ENCODE results near the gene ISLR. TPM values are rescaled to one million over a fixed set of nuclear protein-coding genes. Genes with fewer than 3 reads are reported as not detected.

ISLR gene
- total RNA-seq, 1 experiment from 2014 or later: not detected

GRCh38 chr15:74136814-74137536 is 36.5 kb upstream of the ISLR start:
- no peaks in the 10 kb centered on the region for H3K9me2 ChIP-seq (replicated peaks; ENCODE audit: low read length)
- H3K79me2 ChIP-seq (ENCODE audit: low read length): no peaks in the 10 kb centered on the region
- H3K4me2 ChIP-seq (ENCODE audit: low read length): peak overlapping the region; percentile 82
- ChIA-PET CTCF (no interaction called here), POLR2A (ENCODE audit: unreplicated experiment) (no interaction called here)
- peak overlapping the region; percentile 58 for H3K4me3 ChIP-seq (ENCODE audit: low read length)
- DNase-seq: no peak
- no TSS peak for BruUV-seq (replicated peaks)
- H3K36me3 ChIP-seq (ENCODE audit: low read depth, low read length): no peaks in the 10 kb centered on the region
- intact Hi-C loops (cut with micrococcal nuclease): no loop called here
- H2AFZ ChIP-seq (ENCODE audit: low read length): peak overlapping the region; percentile 72
- H4K20me1 ChIP-seq (ENCODE audit: low read length): no peaks in the 10 kb centered on the region
- ATAC-seq: no peak; the same call in 1 of the 2 replicates
- peaks cover 2% of the 10 kb centered on the region; the same call in 1 of the 2 replicates for H3K27me3 ChIP-seq (ENCODE audit: low read length)
- H3K9ac ChIP-seq (ENCODE audit: low read length): no peak overlapping the region
- no peak overlapping the region for H3K27ac ChIP-seq (ENCODE audit: low read length)
- TF ChIP-seq EZH2phosphoT487 (IDR thresholded peaks at IDR 0.05; ENCODE audit: borderline replicate concordance, low read length) (no peak), EZH2 (IDR thresholded peaks at IDR 0.05; ENCODE audit: low read length, unreplicated experiment) (no peak), CTCF (conservative IDR thresholded peaks at IDR 0.05; ENCODE audit: low read depth, low read length) (no peak)
- no peaks in the 10 kb centered on the region for H3F3A ChIP-seq (ENCODE audit: low read length, unreplicated experiment)
- H3K9me3 ChIP-seq (ENCODE audit: low read length): no peaks in the 10 kb centered on the region
- peaks cover 16% of the 10 kb centered on the region; the same call in 1 of the 2 replicates for H3K4me1 ChIP-seq (ENCODE audit: insufficient read depth, low read length)

- Histone ChIP-seq H3F3A (ENCODE audit: low read length, unreplicated experiment) (no peaks in the 10 kb centered on the region), H3K36me3 (ENCODE audit: low read depth, low read length) (no peaks in the 10 kb centered on the region), H3K9me2 (replicated peaks; ENCODE audit: low read length) (no peaks in the 10 kb centered on the region), H3K27me3 (ENCODE audit: low read length) (no peaks in the 10 kb centered on the region), H3K27ac (ENCODE audit: low read length) (no peak overlapping the region), H3K9ac (ENCODE audit: low read length) (no peak overlapping the region), H3K4me3 (ENCODE audit: low read length) (no peak overlapping the region), H2AFZ (ENCODE audit: low read length) (no peak overlapping the region), H3K4me2 (ENCODE audit: low read length) (no peak overlapping the region), H3K79me2 (ENCODE audit: low read length) (no peaks in the 10 kb centered on the region), H3K4me1 (ENCODE audit: insufficient read depth, low read length) (peaks cover 16% of the 10 kb centered on the region; the same call in 1 of the 2 replicates), H3K9me3 (ENCODE audit: low read length) (no peaks in the 10 kb centered on the region), H4K20me1 (ENCODE audit: low read length) (no peaks in the 10 kb centered on the region)
- ChIA-PET POLR2A (ENCODE audit: unreplicated experiment) (no interaction called here), CTCF (no interaction called here)
- no peak for DNase-seq
- BruUV-seq (replicated peaks): no TSS peak
- no peak for ATAC-seq
- intact Hi-C loops (cut with micrococcal nuclease): no loop called here
- TF ChIP-seq CTCF (conservative IDR thresholded peaks at IDR 0.05; ENCODE audit: low read depth, low read length) (no peak), EZH2 (IDR thresholded peaks at IDR 0.05; ENCODE audit: low read length, unreplicated experiment) (no peak), EZH2phosphoT487 (IDR thresholded peaks at IDR 0.05; ENCODE audit: borderline replicate concordance, low read length) (no peak)
Measured at GRCh38 chr15:74137537-74137894, 36.0 kb upstream of the ISLR start.

- no TSS peak for BruUV-seq (replicated peaks)
- H4K20me1 ChIP-seq (ENCODE audit: low read length): no peaks in the 10 kb centered on the region
- DNase-seq: no peak
- POLR2A ChIA-PET (ENCODE audit: unreplicated experiment): no interaction called here
- H3K4me1 ChIP-seq (ENCODE audit: insufficient read depth, low read length): peaks cover 16% of the 10 kb centered on the region; the same call in 1 of the 2 replicates
- TF ChIP-seq EZH2phosphoT487 (IDR thresholded peaks at IDR 0.05; ENCODE audit: borderline replicate concordance, low read length): no peak
- no peak for TF ChIP-seq CTCF (conservative IDR thresholded peaks at IDR 0.05; ENCODE audit: low read depth, low read length)
- TF ChIP-seq EZH2 (IDR thresholded peaks at IDR 0.05; ENCODE audit: low read length, unreplicated experiment): no peak
- no peak for ATAC-seq
- no peaks in the 10 kb centered on the region for H3F3A ChIP-seq (ENCODE audit: low read length, unreplicated experiment)
- H3K9me2 ChIP-seq (replicated peaks; ENCODE audit: low read length): no peaks in the 10 kb centered on the region
- no peak overlapping the region for H3K4me2 ChIP-seq (ENCODE audit: low read length)
- no peak overlapping the region for H2AFZ ChIP-seq (ENCODE audit: low read length)
- H3K36me3 ChIP-seq (ENCODE audit: low read depth, low read length): no peaks in the 10 kb centered on the region
- H3K79me2 ChIP-seq (ENCODE audit: low read length): no peaks in the 10 kb centered on the region
- no peak overlapping the region for H3K9ac ChIP-seq (ENCODE audit: low read length)
- CTCF ChIA-PET: interaction anchor here (0.7 kb wide), 1 partner anchor 10 kb away, joined by 4 read pairs; no protein-coding TSS in a partner anchor
- H3K27ac ChIP-seq (ENCODE audit: low read length): no peak overlapping the region
- no peak overlapping the region for H3K4me3 ChIP-seq (ENCODE audit: low read length)
- H3K27me3 ChIP-seq (ENCODE audit: low read length): no peaks in the 10 kb centered on the region
- H3K9me3 ChIP-seq (ENCODE audit: low read length): no peaks in the 10 kb centered on the region
- intact Hi-C loops (cut with micrococcal nuclease): no loop called here
Measured at GRCh38 chr15:74138642-74139041, 34.9 kb upstream of the ISLR start.
